Smooth muscle cell (in vitro differentiated cells): ENCODE measurements around the gene CORO1C. TPM values are rescaled to one million over a fixed set of nuclear protein-coding genes. Genes with fewer than 3 reads are reported as not detected.

Experiments
- DNase-seq: peaks from one replicate; lab custom pipeline; 2025; ENCODE audit not compliant: unreplicated experiment; lab: John Stamatoyannopoulos, UW
- H2AFZ ChIP-seq: fragments of 200-600 bp; sonication (generic); 2 replicates; pipeline ENCODE4 v1.6.0; 2016; ENCODE audit warnings: antibody characterized with exemption, low read depth, mild to moderate bottlenecking
- H3F3A ChIP-seq: fragments of 200-600 bp; sonication (generic); 2 replicates; pipeline ENCODE4 v1.6.0; 2017; ENCODE audit warnings: antibody characterized with exemption, low read depth
- H3K27ac ChIP-seq: fragments of 200-600 bp; sonication (generic); 2 replicates; pipeline ENCODE4 v1.5.1; 2016; ENCODE audit warnings: low read depth, mild to moderate bottlenecking
- H3K27me3 ChIP-seq: fragments of 200-600 bp; sonication (generic); 2 replicates; pipeline ENCODE4 v1.6.1; 2016; ENCODE audit warnings: low read depth, mild to moderate bottlenecking
- H3K36me3 ChIP-seq: fragments of 200-600 bp; sonication (generic); 2 replicates; pipeline ENCODE4 v1.5.1; 2016; ENCODE audit warnings: low read depth
- H3K4me1 ChIP-seq: fragments of 200-600 bp; sonication (generic); 2 replicates; pipeline ENCODE4 v1.5.1; 2016; ENCODE audit warnings: low read depth
- H3K4me2 ChIP-seq: fragments of 200-600 bp; sonication (generic); 2 replicates; pipeline ENCODE4 v1.6.0; 2016; ENCODE audit warnings: mild to moderate bottlenecking
- H3K4me3 ChIP-seq: fragments of 200-600 bp; sonication (generic); 2 replicates; pipeline ENCODE4 v1.5.1; 2016; ENCODE audit warnings: mild to moderate bottlenecking
- H3K79me2 ChIP-seq: fragments of 200-600 bp; sonication (generic); 2 replicates; pipeline ENCODE4 v1.6.0; 2016; ENCODE audit warnings: low read depth, mild to moderate bottlenecking
- H3K9ac ChIP-seq: fragments of 200-600 bp; sonication (generic); 2 replicates; pipeline ENCODE4 v1.6.0; 2016; ENCODE audit warnings: low read depth
- H3K9me3 ChIP-seq: fragments of 200-600 bp; sonication (generic); replicated peaks from 2 replicates; pipeline ENCODE4 v1.5.1; 2016; ENCODE audit warnings: low read depth
- H4K20me1 ChIP-seq: fragments of 200-600 bp; sonication (generic); 2 replicates; pipeline ENCODE4 v1.6.0; 2016; ENCODE audit warnings: low read depth
- CTCF ChIP-seq: fragments of 200-600 bp; sonication (generic); IDR thresholded peaks from 2 replicates; pipeline ENCODE4 v1.5.1; 2017; ENCODE audit warnings: borderline replicate concordance, mild to moderate bottlenecking, antibody characterized with exemption; ENCODE audit not compliant: insufficient read depth, poor library complexity, severe bottlenecking
- WGBS: methylation state at CpG from one replicate; pipeline ENCODE4 v1.1.7; 2016; ENCODE audit warnings: low lambda C conversion rate; 5-methylcytosine and 5-hydroxymethylcytosine counted together
- polyA plus RNA-seq: library from polyadenylated mRNA; unstranded; fragments of >200 nt; fragmentation: Nextera tagmentation; extraction: Ambion mirVana; gene quantifications from 2 replicates; pipeline ENCODE4 v1.2.1, GENCODE V29; 2016
- total RNA-seq: library from RNA; depleted of rRNA; stranded (reverse); fragments of >200 nt; gene quantifications from 2 replicates; pipeline ENCODE4 v1.2.3, GENCODE V29; 2014

The CORO1C gene
- total and polyA plus RNA-seq, 2 experiments from 2014 or later = 96.7 to 136 TPM

- Histone ChIP-seq H2AFZ (no peak overlapping the region), H4K20me1 (peaks cover 10% of the 10 kb centered on the region), H3K27me3 (no peaks in the 10 kb centered on the region), H3F3A (peaks cover 25% of the 10 kb centered on the region), H3K36me3 (no peaks in the 10 kb centered on the region), H3K4me3 (no peak overlapping the region), H3K4me2 (peak overlapping the region; percentile 74), H3K4me1 (peaks cover 36% of the 10 kb centered on the region), H3K79me2 (peaks cover 59% of the 10 kb centered on the region), H3K9ac (peak overlapping the region; percentile 5), H3K27ac (peak overlapping the region; percentile 97), H3K9me3 (no peaks in the 10 kb centered on the region)
- no peak for TF ChIP-seq CTCF
- 30% methylated on average over 2 of the region's 2 CpGs for WGBS
- no peak for DNase-seq
Observed at GRCh38 chr12:108694812-108695278, 36.5 kb downstream of the CORO1C start.

DNA sequence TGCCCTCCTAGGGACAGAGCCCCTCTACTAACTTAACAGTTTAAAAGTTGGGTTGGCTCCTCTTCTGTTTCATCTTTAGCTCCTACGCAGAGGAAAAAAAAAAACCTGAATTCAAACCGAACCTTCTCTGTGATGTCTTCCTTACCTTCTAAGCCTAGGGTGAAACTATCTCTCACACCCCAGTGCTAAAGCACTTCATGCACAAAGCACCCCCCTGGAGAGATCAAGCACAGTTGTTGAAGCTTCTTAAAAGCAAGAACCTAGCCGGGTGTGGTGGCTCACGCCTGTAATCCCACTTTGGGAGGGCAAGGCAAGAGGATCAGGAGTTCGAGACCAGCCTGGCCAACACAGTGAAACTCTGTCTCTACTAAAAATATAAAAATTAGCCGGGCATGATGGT is 37.6 kb downstream of the CORO1C start:
- no peak overlapping the region for H3K4me2 ChIP-seq
- H3F3A ChIP-seq = peaks cover 35% of the 10 kb centered on the region
- no peaks in the 10 kb centered on the region for H3K36me3 ChIP-seq
- H4K20me1 ChIP-seq = peaks cover 11% of the 10 kb centered on the region
- H3K9ac ChIP-seq = no peak overlapping the region
- H3K27me3 ChIP-seq = no peaks in the 10 kb centered on the region
- peaks cover 45% of the 10 kb centered on the region for H3K4me1 ChIP-seq
- DNase-seq = no peak
- H3K27ac ChIP-seq = peak overlapping the region; percentile 97
- no peaks in the 10 kb centered on the region for H3K9me3 ChIP-seq
- peaks cover 54% of the 10 kb centered on the region for H3K79me2 ChIP-seq
- no peak overlapping the region for H2AFZ ChIP-seq
- WGBS = 82% methylated on average over 6 of the region's 6 CpGs
- TF ChIP-seq CTCF = no peak
- H3K4me3 ChIP-seq = no peak overlapping the region

GRCh38 chr12:108693186-108693730 is 38.1 kb downstream of the CORO1C start:
- Histone ChIP-seq H3K9ac (no peak overlapping the region), H4K20me1 (peaks cover 11% of the 10 kb centered on the region), H3K4me3 (no peak overlapping the region), H3K79me2 (peaks cover 54% of the 10 kb centered on the region), H3K4me2 (no peak overlapping the region), H2AFZ (no peak overlapping the region), H3F3A (peaks cover 39% of the 10 kb centered on the region), H3K4me1 (peaks cover 45% of the 10 kb centered on the region), H3K27me3 (no peaks in the 10 kb centered on the region), H3K27ac (peak overlapping the region; percentile 97), H3K36me3 (no peaks in the 10 kb centered on the region), H3K9me3 (no peaks in the 10 kb centered on the region)
- 85% methylated on average over 6 of the region's 6 CpGs for WGBS
- DNase-seq = no peak
- TF ChIP-seq CTCF = no peak

DNA sequence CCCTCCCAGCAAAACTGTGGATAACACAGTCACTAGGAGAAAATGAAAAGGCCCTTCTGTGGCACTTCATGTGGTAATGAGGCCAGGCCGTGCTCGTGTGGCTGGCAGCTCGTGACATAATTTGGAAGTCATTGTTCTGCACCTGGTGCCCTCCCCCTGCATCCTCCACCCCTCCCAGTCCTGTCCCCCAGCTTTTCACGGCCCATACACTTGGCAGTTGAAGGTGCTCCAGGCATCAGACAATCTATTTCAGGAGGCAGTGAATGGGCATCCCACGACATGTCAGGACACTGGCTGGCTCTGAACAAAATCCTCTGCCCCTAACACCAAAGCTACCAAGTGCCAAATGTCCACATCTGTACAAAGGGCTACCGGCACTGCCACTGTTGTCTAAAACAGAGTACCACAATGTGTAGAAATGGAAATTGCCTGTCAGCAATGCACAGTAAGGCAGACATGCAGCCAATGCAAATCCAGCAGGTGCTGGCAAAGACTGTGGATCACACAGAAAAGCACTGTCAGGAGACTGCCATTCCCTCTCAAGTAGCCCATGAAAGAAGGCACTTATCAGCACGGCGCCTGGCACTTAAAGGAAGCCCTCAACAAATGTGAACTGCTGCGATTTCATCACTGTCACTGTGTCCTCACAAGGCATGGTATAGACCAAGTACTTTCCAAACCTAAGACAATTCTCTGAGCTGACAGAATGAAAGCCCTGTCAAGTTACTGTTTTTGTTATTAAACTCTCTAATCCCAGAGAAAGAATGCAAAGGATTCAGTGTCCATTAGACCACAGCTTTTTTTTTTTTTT is 39.1 kb downstream of the CORO1C start:
- no peak for TF ChIP-seq CTCF
- Histone ChIP-seq H3K36me3 (no peaks in the 10 kb centered on the region), H3K9ac (peak overlapping the region; percentile 58), H2AFZ (no peak overlapping the region), H3K4me2 (peak overlapping the region; percentile 76), H3K79me2 (peaks cover 54% of the 10 kb centered on the region), H3K27ac (peak overlapping the region; percentile 97), H3K27me3 (no peaks in the 10 kb centered on the region), H3F3A (peaks cover 43% of the 10 kb centered on the region), H3K4me1 (peaks cover 44% of the 10 kb centered on the region), H4K20me1 (peaks cover 3% of the 10 kb centered on the region), H3K9me3 (no peaks in the 10 kb centered on the region), H3K4me3 (peak overlapping the region; percentile 4)
- DNase-seq = no peak
- WGBS = 22% methylated on average over 9 of the region's 9 CpGs
